Liver (tissue), 9 donors: Measurements from ENCODE around the gene GPR132. TPM values are rescaled to one million over a fixed set of nuclear protein-coding genes. Genes with fewer than 3 reads are reported as not detected.

ENCODE experiments used
- DNase-seq: peaks from one replicate; pipeline ENCODE4 v3.0.0-alpha.2; 2017; ENCODE audit warnings: low spot score
- H3K27ac ChIP-seq, 2 donors: one replicate each; pipeline ENCODE4 v1.7.0; 2013; ENCODE audit warnings: inconsistent platforms in 2 of 2, low read length in 2 of 2, control low read depth in 1 of 2, low read depth in 1 of 2, mild to moderate bottlenecking in 1 of 2
- H3K27me3 ChIP-seq, 4 donors: one replicate each; pipeline versions ENCODE4 v1.6.1 to v1.7.0; 2013; ENCODE audit warnings: low read length in 3 of 4, inconsistent platforms in 1 of 4, mild to moderate bottlenecking in 1 of 4, moderate library complexity in 1 of 4; ENCODE audit not compliant: control insufficient read depth in 4 of 4, insufficient read depth in 4 of 4
- H3K36me3 ChIP-seq, 4 donors: one replicate each; pipeline versions ENCODE4 v1.6.1 to v1.7.0; 2013; ENCODE audit warnings: low read length in 3 of 4, mild to moderate bottlenecking in 3 of 4, low read depth in 1 of 4, moderate library complexity in 1 of 4; ENCODE audit not compliant: control insufficient read depth in 4 of 4, insufficient read depth in 3 of 4
- H3K4me1 ChIP-seq, 4 donors: one replicate each; pipeline versions ENCODE4 v1.6.1 to v1.7.0; 2013; ENCODE audit warnings: low read length in 3 of 4, mild to moderate bottlenecking in 3 of 4, moderate library complexity in 1 of 4; ENCODE audit not compliant: control insufficient read depth in 4 of 4, insufficient read depth in 4 of 4
- H3K4me3 ChIP-seq, 3 donors: one replicate each; pipeline versions ENCODE4 v1.6.1 to v1.7.0; 2013; ENCODE audit warnings: low read length in 3 of 3, control low read depth in 1 of 3, low read depth in 1 of 3, mild to moderate bottlenecking in 1 of 3
- H3K9ac ChIP-seq, 2 donors: one replicate each; pipeline ENCODE4 v1.7.0; 2013; ENCODE audit warnings: low read length in 2 of 2, mild to moderate bottlenecking in 2 of 2, moderate library complexity in 2 of 2, control low read depth in 1 of 2, low read depth in 1 of 2
- H3K9me3 ChIP-seq, 4 donors: one replicate each; pipeline versions ENCODE4 v1.6.1 to v1.7.0; 2013; ENCODE audit warnings: low read length in 3 of 4; ENCODE audit not compliant: control insufficient read depth in 4 of 4
- EGR1 ChIP-seq, 2 donors: IDR thresholded peaks; 2 replicates each; pipeline ENCODE4 v1.6.1; 2016 to 2018; ENCODE audit warnings: antibody characterized with exemption in 2 of 2, low read depth in 2 of 2
- FOXA1 ChIP-seq: IDR thresholded peaks from 2 replicates; pipeline ENCODE4 v1.6.1; 2016; ENCODE audit warnings: antibody characterized with exemption
- FOXA2 ChIP-seq: IDR thresholded peaks from 2 replicates; pipeline ENCODE4 v1.6.1; 2016; ENCODE audit warnings: antibody characterized with exemption
- GABPA ChIP-seq, 2 donors: IDR thresholded peaks in 1 of 2; conservative IDR thresholded peaks in 1 of 2; 2 replicates each; pipeline ENCODE4 v1.6.1; 2016; ENCODE audit warnings: antibody characterized with exemption in 2 of 2, mild to moderate bottlenecking in 1 of 2, moderate library complexity in 1 of 2
- HNF4A ChIP-seq, 2 donors: conservative IDR thresholded peaks; 2 replicates each; pipeline ENCODE4 v1.6.1; 2016; ENCODE audit warnings: antibody characterized with exemption in 2 of 2, mild to moderate bottlenecking in 2 of 2
- HNF4G ChIP-seq: IDR thresholded peaks from 2 replicates; pipeline ENCODE4 v1.6.1; 2016; ENCODE audit warnings: antibody characterized with exemption
- JUND ChIP-seq, 2 donors: IDR thresholded peaks; 2 replicates each; pipeline ENCODE4 v1.6.1; 2016; ENCODE audit warnings: antibody characterized with exemption in 2 of 2
- NR2F2 ChIP-seq: IDR thresholded peaks from 2 replicates; pipeline ENCODE4 v1.6.1; 2016; ENCODE audit warnings: antibody characterized with exemption
- RAD21 ChIP-seq, 2 donors: IDR thresholded peaks; 2 replicates each; pipeline ENCODE4 v1.6.1; 2016; ENCODE audit warnings: antibody characterized with exemption in 2 of 2, mild to moderate bottlenecking in 2 of 2
- RXRA ChIP-seq, 2 donors: IDR thresholded peaks; 2 replicates each; pipeline ENCODE4 v1.6.1; 2017 to 2018; ENCODE audit warnings: antibody characterized with exemption in 2 of 2, mild to moderate bottlenecking in 1 of 2
- SP1 ChIP-seq: IDR thresholded peaks from 2 replicates; pipeline ENCODE4 v1.6.1; 2018; ENCODE audit warnings: antibody characterized with exemption, mild to moderate bottlenecking
- TAF1 ChIP-seq: conservative IDR thresholded peaks from 2 replicates; pipeline ENCODE4 v1.6.1; 2016; ENCODE audit warnings: antibody characterized with exemption, mild to moderate bottlenecking
- YY1 ChIP-seq: IDR thresholded peaks from 2 replicates; pipeline ENCODE4 v1.6.1; 2016; ENCODE audit warnings: antibody characterized with exemption, mild to moderate bottlenecking
- WGBS: extraction: QIAGEN DNeasy Blood & Tissue Kit; methylation state at CpG from one replicate; pipeline ENCODE4 v1.1.7; 2013; 5-methylcytosine and 5-hydroxymethylcytosine counted together
- polyA plus RNA-seq, 2 donors: library from polyadenylated mRNA; stranded (reverse) in 1 of 2; unstranded in 1 of 2; fragments of 200-250 nt in 1 of 2; fragments of >200 nt in 1 of 2; fragmentation: Nextera tagmentation in 1 of 2; extraction: Ambion mirVana in 1 of 2; gene quantifications; one replicate each; pipeline versions ENCODE4 v1.2.1 to v1.2.3, GENCODE V29; 2013 to 2015
- total RNA-seq, 2 donors: library from RNA; depleted of rRNA; stranded (reverse); fragments of >200 nt; gene quantifications; one replicate each; pipeline ENCODE4 v1.2.3, GENCODE V29; 2014
- TF ChIP-seq, protein P1 (sequence below): IDR thresholded peaks from 2 replicates; pipeline ENCODE4 v1.6.1; 2016; ENCODE audit warnings: antibody characterized with exemption
- TF ChIP-seq, protein P2 (sequence below): IDR thresholded peaks from 2 replicates; pipeline ENCODE4 v1.6.1; 2016; ENCODE audit warnings: antibody characterized with exemption
- TF ChIP-seq, protein P3 (sequence below): IDR thresholded peaks from 2 replicates; pipeline ENCODE4 v1.6.1; 2016; ENCODE audit warnings: antibody characterized with exemption
- TF ChIP-seq, protein P4 (sequence below): IDR thresholded peaks from 2 replicates; pipeline ENCODE4 v1.6.1; 2016; ENCODE audit warnings: antibody characterized with exemption, mild to moderate bottlenecking
- donor health status: healthy.
- donor health status: healthy.
- donor health status: healthy.
- donor health status: healthy.
- donor health status: healthy.

GPR132 gene
- total and polyA plus RNA-seq, 4 donors: 0.32 to 1.2 (median 0.75) TPM

DNA sequence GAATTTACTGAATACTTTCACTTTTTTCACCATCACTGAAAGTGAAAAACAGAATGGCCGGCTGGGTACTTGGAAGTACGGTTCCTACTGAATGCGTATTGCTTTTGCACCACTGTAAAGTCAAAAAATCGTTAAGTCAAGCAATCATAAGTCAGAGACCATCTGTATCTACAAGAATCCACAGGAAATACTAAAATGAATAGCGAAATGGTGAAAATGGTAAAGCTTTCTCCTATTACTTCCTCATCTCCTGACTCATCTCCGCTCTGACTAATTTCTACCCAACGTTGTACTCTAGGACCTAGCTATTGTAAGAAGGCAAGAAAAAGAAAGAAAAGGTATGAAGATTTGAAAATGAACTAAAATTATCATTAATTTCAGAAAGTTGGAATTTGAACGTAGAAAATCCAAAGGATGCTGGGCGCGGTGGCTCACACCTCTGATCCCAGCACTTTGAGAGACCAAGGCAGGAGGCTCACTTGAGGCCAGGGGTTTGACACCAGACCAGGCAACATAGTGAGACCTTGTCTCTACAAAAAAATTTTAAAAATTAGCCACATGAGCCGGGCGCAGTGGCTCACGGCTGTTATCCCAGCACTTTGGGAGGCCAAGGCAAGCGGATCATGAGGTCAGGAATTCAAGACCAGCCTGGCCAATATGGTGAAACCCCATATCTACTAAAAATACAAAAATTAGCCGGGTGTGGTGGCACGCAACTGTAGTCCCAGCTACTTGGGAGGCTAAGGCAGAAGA lies 39.0 kb downstream of the GPR132 start:
- H3K27ac ChIP-seq: no peak overlapping the region
- no peak for DNase-seq
- H3K9ac ChIP-seq: no peak overlapping the region

DNA sequence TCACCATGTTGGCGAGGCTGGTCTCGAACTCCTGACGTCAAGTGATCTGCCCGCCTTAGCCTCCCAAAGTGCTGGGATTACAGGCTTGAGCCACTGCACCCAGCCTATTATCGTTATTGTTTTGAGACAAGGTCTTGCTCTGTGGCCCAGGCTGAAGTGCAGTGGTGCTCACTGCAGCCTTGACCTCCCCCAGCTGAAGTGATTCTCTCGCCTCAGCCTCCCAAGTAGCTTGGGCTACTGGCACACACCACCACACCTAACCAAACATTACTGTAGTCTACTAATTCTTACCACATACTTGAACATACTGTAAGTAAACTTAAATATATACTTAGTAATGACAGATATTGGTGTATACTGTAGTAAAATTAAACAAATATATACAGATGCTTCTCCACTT lies 39.8 kb downstream of the GPR132 start:
- WGBS: 95% methylated on average over 6 of the region's 6 CpGs
- no peaks in the 10 kb centered on the region for H3K36me3 ChIP-seq
- H3K27ac ChIP-seq: no peak overlapping the region
- H3K4me3 ChIP-seq: no peak overlapping the region
- H3K9ac ChIP-seq: no peak overlapping the region
- peaks cover 5 to 10% (median 8%) of the 10 kb centered on the region in 4 donors for H3K4me1 ChIP-seq
- no peak for DNase-seq
- H3K27me3 ChIP-seq: no peaks in the 10 kb centered on the region
- H3K9me3 ChIP-seq: no peaks in the 10 kb centered on the region
- no peak for TF ChIP-seq RXRA (IDR thresholded peaks at IDR 0.05)

More for the DNA sequence above, 39.0 kb downstream of the GPR132 start:
- Histone ChIP-seq H3K27me3 (no peaks in the 10 kb centered on the region), H3K4me1 (peaks cover 5 to 10% (median 8%) of the 10 kb centered on the region in 4 donors), H3K36me3 (no peaks in the 10 kb centered on the region), H3K9me3 (no peaks in the 10 kb centered on the region), H3K4me3 (no peak overlapping the region)
- no peak for TF ChIP-seq SP1
- no peak for TF ChIP-seq EGR1 (IDR thresholded peaks at IDR 0.05; ENCODE audit: low read depth in 2 of 2)
- TF ChIP-seq YY1: no peak
- TF ChIP-seq RAD21 (IDR thresholded peaks at IDR 0.05): no peak
- no peak for TF ChIP-seq FOXA1
- TF ChIP-seq TAF1: no peak
- TF ChIP-seq HNF4A (conservative IDR thresholded peaks at IDR 0.05): no peak
- TF ChIP-seq NR2F2: no peak
- TF ChIP-seq, protein P1, sequence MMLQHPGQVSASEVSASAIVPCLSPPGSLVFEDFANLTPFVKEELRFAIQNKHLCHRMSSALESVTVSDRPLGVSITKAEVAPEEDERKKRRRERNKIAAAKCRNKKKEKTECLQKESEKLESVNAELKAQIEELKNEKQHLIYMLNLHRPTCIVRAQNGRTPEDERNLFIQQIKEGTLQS: no peak
- TF ChIP-seq, protein P2, sequence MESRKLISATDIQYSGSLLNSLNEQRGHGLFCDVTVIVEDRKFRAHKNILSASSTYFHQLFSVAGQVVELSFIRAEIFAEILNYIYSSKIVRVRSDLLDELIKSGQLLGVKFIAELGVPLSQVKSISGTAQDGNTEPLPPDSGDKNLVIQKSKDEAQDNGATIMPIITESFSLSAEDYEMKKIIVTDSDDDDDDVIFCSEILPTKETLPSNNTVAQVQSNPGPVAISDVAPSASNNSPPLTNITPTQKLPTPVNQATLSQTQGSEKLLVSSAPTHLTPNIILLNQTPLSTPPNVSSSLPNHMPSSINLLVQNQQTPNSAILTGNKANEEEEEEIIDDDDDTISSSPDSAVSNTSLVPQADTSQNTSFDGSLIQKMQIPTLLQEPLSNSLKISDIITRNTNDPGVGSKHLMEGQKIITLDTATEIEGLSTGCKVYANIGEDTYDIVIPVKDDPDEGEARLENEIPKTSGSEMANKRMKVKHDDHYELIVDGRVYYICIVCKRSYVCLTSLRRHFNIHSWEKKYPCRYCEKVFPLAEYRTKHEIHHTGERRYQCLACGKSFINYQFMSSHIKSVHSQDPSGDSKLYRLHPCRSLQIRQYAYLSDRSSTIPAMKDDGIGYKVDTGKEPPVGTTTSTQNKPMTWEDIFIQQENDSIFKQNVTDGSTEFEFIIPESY: no peak
- TF ChIP-seq GABPA (IDR thresholded peaks at IDR 0.05 in 1 of 2, conservative IDR thresholded peaks at IDR 0.05 in 1 of 2): no peak
- WGBS: 90% methylated on average over 16 of the region's 16 CpGs

DNA sequence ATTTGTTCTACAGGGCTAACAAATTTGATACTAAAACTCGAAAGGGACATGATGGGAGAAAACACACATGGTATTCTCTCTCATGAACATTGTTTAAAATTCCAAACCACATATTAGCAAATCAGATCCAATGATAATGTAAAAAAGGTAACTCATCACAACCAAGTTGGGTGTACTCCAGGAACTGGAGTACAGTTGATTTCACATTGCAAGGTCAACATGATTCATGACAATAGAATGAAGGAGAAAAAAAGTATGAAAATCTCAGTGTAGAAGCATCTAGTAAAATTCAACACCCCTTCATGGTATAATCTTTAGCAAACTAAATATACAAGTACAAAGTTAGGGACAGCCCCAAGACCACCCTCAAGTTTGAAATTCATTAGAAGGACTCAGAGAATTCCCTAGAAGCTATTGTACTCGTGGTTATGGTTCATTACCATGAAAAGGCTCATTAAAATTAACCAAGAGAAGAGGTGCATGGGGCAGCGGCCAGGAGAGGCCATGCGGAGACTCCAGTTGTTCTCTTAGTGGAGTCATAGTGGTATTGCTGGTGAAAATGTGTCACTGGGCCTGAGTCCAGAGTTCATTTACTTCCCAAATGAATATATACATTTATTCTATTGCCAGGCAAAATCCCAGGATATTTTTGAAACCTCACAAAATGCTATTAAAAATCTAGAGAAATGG lies 41.3 kb downstream of the GPR132 start:
- H3K9me3 ChIP-seq: no peaks in the 10 kb centered on the region
- TF ChIP-seq, protein P3, sequence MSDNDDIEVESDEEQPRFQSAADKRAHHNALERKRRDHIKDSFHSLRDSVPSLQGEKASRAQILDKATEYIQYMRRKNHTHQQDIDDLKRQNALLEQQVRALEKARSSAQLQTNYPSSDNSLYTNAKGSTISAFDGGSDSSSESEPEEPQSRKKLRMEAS: no peak
- no peak for TF ChIP-seq FOXA1
- no peak for TF ChIP-seq JUND (IDR thresholded peaks at IDR 0.05)
- TF ChIP-seq, protein P4, sequence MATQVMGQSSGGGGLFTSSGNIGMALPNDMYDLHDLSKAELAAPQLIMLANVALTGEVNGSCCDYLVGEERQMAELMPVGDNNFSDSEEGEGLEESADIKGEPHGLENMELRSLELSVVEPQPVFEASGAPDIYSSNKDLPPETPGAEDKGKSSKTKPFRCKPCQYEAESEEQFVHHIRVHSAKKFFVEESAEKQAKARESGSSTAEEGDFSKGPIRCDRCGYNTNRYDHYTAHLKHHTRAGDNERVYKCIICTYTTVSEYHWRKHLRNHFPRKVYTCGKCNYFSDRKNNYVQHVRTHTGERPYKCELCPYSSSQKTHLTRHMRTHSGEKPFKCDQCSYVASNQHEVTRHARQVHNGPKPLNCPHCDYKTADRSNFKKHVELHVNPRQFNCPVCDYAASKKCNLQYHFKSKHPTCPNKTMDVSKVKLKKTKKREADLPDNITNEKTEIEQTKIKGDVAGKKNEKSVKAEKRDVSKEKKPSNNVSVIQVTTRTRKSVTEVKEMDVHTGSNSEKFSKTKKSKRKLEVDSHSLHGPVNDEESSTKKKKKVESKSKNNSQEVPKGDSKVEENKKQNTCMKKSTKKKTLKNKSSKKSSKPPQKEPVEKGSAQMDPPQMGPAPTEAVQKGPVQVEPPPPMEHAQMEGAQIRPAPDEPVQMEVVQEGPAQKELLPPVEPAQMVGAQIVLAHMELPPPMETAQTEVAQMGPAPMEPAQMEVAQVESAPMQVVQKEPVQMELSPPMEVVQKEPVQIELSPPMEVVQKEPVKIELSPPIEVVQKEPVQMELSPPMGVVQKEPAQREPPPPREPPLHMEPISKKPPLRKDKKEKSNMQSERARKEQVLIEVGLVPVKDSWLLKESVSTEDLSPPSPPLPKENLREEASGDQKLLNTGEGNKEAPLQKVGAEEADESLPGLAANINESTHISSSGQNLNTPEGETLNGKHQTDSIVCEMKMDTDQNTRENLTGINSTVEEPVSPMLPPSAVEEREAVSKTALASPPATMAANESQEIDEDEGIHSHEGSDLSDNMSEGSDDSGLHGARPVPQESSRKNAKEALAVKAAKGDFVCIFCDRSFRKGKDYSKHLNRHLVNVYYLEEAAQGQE: no peak
- TF ChIP-seq EGR1 (IDR thresholded peaks at IDR 0.05; ENCODE audit: low read depth in 2 of 2): no peak
- TF ChIP-seq HNF4G: no peak
- TF ChIP-seq, protein P1: no peak
- no peak for TF ChIP-seq GABPA (IDR thresholded peaks at IDR 0.05 in 1 of 2, conservative IDR thresholded peaks at IDR 0.05 in 1 of 2)
- no peak for TF ChIP-seq RAD21 (IDR thresholded peaks at IDR 0.05)
- TF ChIP-seq SP1: no peak
- no peak for TF ChIP-seq FOXA2
- DNase-seq: no peak
- peaks cover 7 to 19% (median 14%) of the 10 kb centered on the region in 4 donors for H3K4me1 ChIP-seq
- H3K4me3 ChIP-seq: no peak overlapping the region
- no peaks in the 10 kb centered on the region for H3K27me3 ChIP-seq
- WGBS: 77% methylated on average over 4 of the region's 4 CpGs
- H3K9ac ChIP-seq: no peak overlapping the region
- no peak overlapping the region for H3K27ac ChIP-seq
- H3K36me3 ChIP-seq: no peaks in the 10 kb centered on the region
